ENCODE results near the gene CFLAR.

The CFLAR gene

GRCh38 chr2:201185863-201186262 lies 69.9 kb downstream of the CFLAR start:
- Histone ChIP-seq H3K4me2 (ENCODE audit: low read depth, low read length) (peak overlapping the region; percentile 84), H3K9me3 (replicated peaks; ENCODE audit: insufficient read depth, low read length) (no peaks in the 10 kb centered on the region), H3K27me3 (replicated peaks; ENCODE audit: insufficient read depth, low read length) (no peaks in the 10 kb centered on the region), H3K4me3 (ENCODE audit: low read length) (peak overlapping the region; percentile 92), H4K20me1 (ENCODE audit: insufficient read depth, low read length) (no peaks in the 10 kb centered on the region), H3K79me2 (ENCODE audit: low read length) (peaks cover 78% of the 10 kb centered on the region), H3F3A (ENCODE audit: insufficient read depth, low read length) (peaks cover 66% of the 10 kb centered on the region), H3K9ac (ENCODE audit: low read length) (peak overlapping the region; percentile 83), H2AFZ (ENCODE audit: low read length) (no peak overlapping the region), H3K4me1 (ENCODE audit: low read length) (peaks cover 47% of the 10 kb centered on the region), H3K9me2 (replicated peaks; ENCODE audit: insufficient read depth, low read length) (no peaks in the 10 kb centered on the region), H3K36me3 (replicated peaks; ENCODE audit: insufficient read depth, low read length) (peaks cover 7% of the 10 kb centered on the region), H3K27ac (ENCODE audit: low read length) (peak overlapping the region; percentile 70; the same call in 1 of the 2 replicates)
- TF ChIP-seq CTCF (IDR thresholded peaks at IDR 0.05; ENCODE audit: low read length): no peak
- no peak for TF ChIP-seq EZH2 (optimal IDR thresholded peaks at IDR 0.05; ENCODE audit: low read depth, low read length)
- no peak for TF ChIP-seq EZH2phosphoT487 (IDR thresholded peaks at IDR 0.05; ENCODE audit: low read length)
- no peak for DNase-seq

GRCh38 chr2:201186982-201187381 lies 71.0 kb downstream of the CFLAR start:
- no peaks in the 10 kb centered on the region for H4K20me1 ChIP-seq (ENCODE audit: insufficient read depth, low read length)
- peaks cover 75% of the 10 kb centered on the region for H3F3A ChIP-seq (ENCODE audit: insufficient read depth, low read length)
- no peaks in the 10 kb centered on the region for H3K9me3 ChIP-seq (replicated peaks; ENCODE audit: insufficient read depth, low read length)
- H3K9ac ChIP-seq (ENCODE audit: low read length): no peak overlapping the region
- no peak overlapping the region for H2AFZ ChIP-seq (ENCODE audit: low read length)
- peaks cover 7% of the 10 kb centered on the region for H3K36me3 ChIP-seq (replicated peaks; ENCODE audit: insufficient read depth, low read length)
- H3K27ac ChIP-seq (ENCODE audit: low read length): peak overlapping the region; percentile 11; the same call in 1 of the 2 replicates
- TF ChIP-seq EZH2 (optimal IDR thresholded peaks at IDR 0.05; ENCODE audit: low read depth, low read length) (no peak), CTCF (IDR thresholded peaks at IDR 0.05; ENCODE audit: low read length) (no peak), EZH2phosphoT487 (IDR thresholded peaks at IDR 0.05; ENCODE audit: low read length) (no peak)
- H3K4me2 ChIP-seq (ENCODE audit: low read depth, low read length): peak overlapping the region; percentile 84
- H3K79me2 ChIP-seq (ENCODE audit: low read length): peaks cover 81% of the 10 kb centered on the region
- H3K4me3 ChIP-seq (ENCODE audit: low read length): peak overlapping the region; percentile 6; the same call in 1 of the 2 replicates
- no peak for DNase-seq
- peaks cover 55% of the 10 kb centered on the region for H3K4me1 ChIP-seq (ENCODE audit: low read length)
- no peaks in the 10 kb centered on the region for H3K27me3 ChIP-seq (replicated peaks; ENCODE audit: insufficient read depth, low read length)
- H3K9me2 ChIP-seq (replicated peaks; ENCODE audit: insufficient read depth, low read length): no peaks in the 10 kb centered on the region

GRCh38 chr2:201188449-201188848 lies 72.5 kb downstream of the CFLAR start:
- Histone ChIP-seq H3K27me3 (replicated peaks; ENCODE audit: insufficient read depth, low read length) (no peaks in the 10 kb centered on the region), H4K20me1 (ENCODE audit: insufficient read depth, low read length) (no peaks in the 10 kb centered on the region), H3K9me2 (replicated peaks; ENCODE audit: insufficient read depth, low read length) (no peaks in the 10 kb centered on the region), H3K4me2 (ENCODE audit: low read depth, low read length) (peak overlapping the region; percentile 24; the same call in 1 of the 2 replicates), H3K9ac (ENCODE audit: low read length) (no peak overlapping the region), H3F3A (ENCODE audit: insufficient read depth, low read length) (peaks cover 78% of the 10 kb centered on the region), H2AFZ (ENCODE audit: low read length) (no peak overlapping the region), H3K36me3 (replicated peaks; ENCODE audit: insufficient read depth, low read length) (peaks cover 14% of the 10 kb centered on the region), H3K9me3 (replicated peaks; ENCODE audit: insufficient read depth, low read length) (no peaks in the 10 kb centered on the region), H3K4me1 (ENCODE audit: low read length) (peaks cover 64% of the 10 kb centered on the region), H3K79me2 (ENCODE audit: low read length) (peaks cover 87% of the 10 kb centered on the region), H3K4me3 (ENCODE audit: low read length) (no peak overlapping the region), H3K27ac (ENCODE audit: low read length) (peak overlapping the region; percentile 88; the same call in 1 of the 2 replicates)
- no peak for DNase-seq
- TF ChIP-seq CTCF (IDR thresholded peaks at IDR 0.05; ENCODE audit: low read length) (no peak), EZH2phosphoT487 (IDR thresholded peaks at IDR 0.05; ENCODE audit: low read length) (no peak), EZH2 (optimal IDR thresholded peaks at IDR 0.05; ENCODE audit: low read depth, low read length) (no peak)
